IMR-90 (cell line): ENCODE measurements around the gene MEDAG. TPM values are rescaled to one million over a fixed set of nuclear protein-coding genes. Genes with fewer than 3 reads are reported as not detected.

ENCODE experiments used
- ATAC-seq: fragments of 200-7000 bp; cut with Tn5 transposase; 2 replicates; pipeline ENCODE4 v1.9.1; 2020; ENCODE audit warnings: low read depth, mild to moderate bottlenecking, moderate library complexity
- BruUV-seq: library from RNA; stranded (reverse); fragments of 400-500 nt; replicated peaks from 2 replicates; lab custom pipeline; 2021; lab: Mats Ljungman, UMichigan
- CTCF ChIA-PET: fragments of 300-600 bp; formaldehyde crosslinking; extraction: SDS; loops from one replicate; lab custom pipeline; 2021; ENCODE audit warnings: antibody characterized with exemption; lab: Yijun Ruan, JAX
- POLR2A ChIA-PET: fragments of 300-600 bp; sonication (Branson Sonifier 250); formaldehyde crosslinking; loops from one replicate; lab custom pipeline; 2022; ENCODE audit warnings: antibody characterized with exemption; ENCODE audit not compliant: unreplicated experiment; lab: Charles Lee
- DNase-seq: peaks from one replicate; pipeline ENCODE4 v3.0.0; 2013
- H2AFZ ChIP-seq: replicated peaks from 2 replicates; pipeline ENCODE3; 2013; ENCODE audit warnings: low read length, mild to moderate bottlenecking; ENCODE audit not compliant: poor library complexity
- H2AK5ac ChIP-seq: 2 replicates; pipeline ENCODE4 v1.6.1; 2013; ENCODE audit warnings: low read depth, low read length, inconsistent platforms
- H2AK9ac ChIP-seq: replicated peaks from 2 replicates; pipeline ENCODE3; 2013; ENCODE audit warnings: mild to moderate bottlenecking, low read depth, low read length, moderate library complexity; ENCODE audit not compliant: poor library complexity
- H2BK120ac ChIP-seq: 2 replicates; pipeline ENCODE4 v1.6.1; 2013; ENCODE audit warnings: low read depth, low read length, inconsistent platforms
- H2BK15ac ChIP-seq: 3 replicates; pipeline ENCODE4 v1.6.1; 2013; ENCODE audit warnings: low read depth, low read length, inconsistent platforms
- H2BK20ac ChIP-seq: 2 replicates; pipeline ENCODE4 v1.6.1; 2013; ENCODE audit warnings: low read depth, mild to moderate bottlenecking, inconsistent platforms, low read length, moderate library complexity
- H2BK5ac ChIP-seq: 2 replicates; pipeline ENCODE4 v1.6.1; 2013; ENCODE audit warnings: mild to moderate bottlenecking, low read depth, low read length, inconsistent platforms; ENCODE audit not compliant: poor library complexity, severe bottlenecking
- H3K14ac ChIP-seq: replicated peaks from 2 replicates; pipeline ENCODE4 v1.6.1; 2013; ENCODE audit warnings: low read depth, low read length, inconsistent platforms
- H3K18ac ChIP-seq: 2 replicates; pipeline ENCODE4 v1.6.1; 2013; ENCODE audit warnings: low read depth, low read length, control low read depth
- H3K23ac ChIP-seq: 2 replicates; pipeline ENCODE4 v1.6.1; 2013; ENCODE audit warnings: low read depth, low read length, inconsistent platforms
- H3K27ac ChIP-seq: 2 replicates; pipeline ENCODE4 v1.5.1; 2013; ENCODE audit warnings: mild to moderate bottlenecking, control low read depth, low read length; ENCODE audit not compliant: insufficient read depth
- H3K27me3 ChIP-seq: 2 replicates; pipeline ENCODE4 v1.6.1; 2013; ENCODE audit warnings: low read length; ENCODE audit not compliant: control insufficient read depth, insufficient read depth
- H3K36me3 ChIP-seq: 2 replicates; pipeline ENCODE4 v1.6.1; 2013; ENCODE audit warnings: low read length, mixed read lengths; ENCODE audit not compliant: control insufficient read depth, insufficient read depth
- H3K4ac ChIP-seq: 2 replicates; pipeline ENCODE4 v1.6.1; 2013; ENCODE audit warnings: low read depth, low read length, inconsistent platforms
- H3K4me1 ChIP-seq: 2 replicates; pipeline ENCODE4 v1.6.1; 2013; ENCODE audit warnings: low read length, mixed read lengths; ENCODE audit not compliant: control insufficient read depth, insufficient read depth
- H3K4me2 ChIP-seq: 2 replicates; pipeline ENCODE4 v1.6.1; 2013; ENCODE audit warnings: low read depth, mild to moderate bottlenecking, control low read depth, low read length, moderate library complexity
- H3K4me3 ChIP-seq: 2 replicates; pipeline ENCODE4 v1.5.1; 2013; ENCODE audit warnings: low read depth, mild to moderate bottlenecking, control low read depth, low read length, moderate library complexity; ENCODE audit not compliant: insufficient read depth
- H3K56ac ChIP-seq: 2 replicates; pipeline ENCODE4 v1.6.1; 2013; ENCODE audit warnings: low read length, inconsistent platforms; ENCODE audit not compliant: insufficient read depth; ENCODE audit errors: extremely low read depth
- H3K79me1 ChIP-seq, 2 experiments: 2 replicates each; pipeline ENCODE4 v1.6.1; 2013; ENCODE audit warnings: low read length in 2 of 2, inconsistent platforms in 1 of 2, low read depth in 1 of 2
- H3K9ac ChIP-seq: 2 replicates; pipeline ENCODE4 v1.6.1; 2013; ENCODE audit warnings: low read depth, low read length, control low read depth
- H3K9me1 ChIP-seq: 2 replicates; pipeline ENCODE4 v1.6.1; 2013; ENCODE audit warnings: low read length, inconsistent platforms; ENCODE audit not compliant: insufficient read depth
- H3K9me3 ChIP-seq: 2 replicates; pipeline ENCODE4 v1.6.1; 2013; ENCODE audit warnings: low read length; ENCODE audit not compliant: control insufficient read depth, insufficient read depth
- H4K20me1 ChIP-seq: 2 replicates; pipeline ENCODE4 v1.6.1; 2013; ENCODE audit warnings: low read length, inconsistent platforms; ENCODE audit not compliant: insufficient read depth
- H4K5ac ChIP-seq: 2 replicates; pipeline ENCODE4 v1.6.1; 2013; ENCODE audit warnings: mild to moderate bottlenecking, low read depth, low read length, control low read depth
- H4K8ac ChIP-seq, 2 experiments: 2 replicates each; pipeline ENCODE4 v1.6.1; 2013; ENCODE audit warnings: low read depth in 2 of 2, low read length in 2 of 2, control low read depth in 1 of 2, inconsistent platforms in 1 of 2
- H4K91ac ChIP-seq: 2 replicates; pipeline ENCODE4 v1.6.1; 2013; ENCODE audit warnings: low read depth, low read length, inconsistent platforms; ENCODE audit not compliant: insufficient read depth
- BHLHE40 ChIP-seq: fragments of 150-350 bp; IDR thresholded peaks from 2 replicates; pipeline ENCODE4 v1.6.1; 2016; ENCODE audit warnings: mild to moderate bottlenecking, low read depth, low read length
- CEBPB ChIP-seq: IDR thresholded peaks from 2 replicates; pipeline ENCODE4 v1.6.1; 2012; ENCODE audit warnings: low read depth, low read length, improper control_type of control experiment
- RAD21 ChIP-seq: IDR thresholded peaks from 2 replicates; pipeline ENCODE4 v1.6.1; 2012; ENCODE audit warnings: low read length, improper control_type of control experiment
- SMC3 ChIP-seq: fragments of 150-350 bp; IDR thresholded peaks from 2 replicates; pipeline ENCODE4 v1.6.1; 2016; ENCODE audit warnings: low read depth, mild to moderate bottlenecking, antibody characterized with exemption, low read length, moderate library complexity
- WGBS, 2 experiments: methylation state at CpG; one replicate each; pipeline versions ENCODE4 v1.1.5 to v1.1.7; 2013; ENCODE audit warnings: missing lambda C conversion rate in 2 of 2; ENCODE audit not compliant: insufficient read length in 1 of 2; ENCODE audit errors: extremely low coverage in 2 of 2; 5-methylcytosine and 5-hydroxymethylcytosine counted together
- dilution Hi-C: fragments of 300-500 bp; cut with HindIII; formaldehyde crosslinking; loops from one replicate; pipeline ENCODE4 v1.14.3; 2018; ENCODE audit warnings: low sequenced_read_pairs; ENCODE audit not compliant: unreplicated experiment
- in situ Hi-C: fragments of 300-500 bp; cut with MboI; formaldehyde crosslinking; loops from 3 replicates; pipeline ENCODE4 v1.14.3; 2019; ENCODE audit warnings: low sequenced_read_pairs, inconsistent platforms, mixed read lengths
- intact Hi-C: fragments of 100-400 bp; cut with micrococcal nuclease; formaldehyde crosslinking; loops from 2 replicates; pipeline ENCODE4 v1.10.0; 2022
- polyA plus RNA-seq, 3 experiments: library from polyadenylated mRNA; depleted of rRNA; stranded (reverse); fragments of >200 nt; gene quantifications; 2 replicates each; pipeline ENCODE4 v1.2.3, GENCODE V29; 2012; ENCODE audit warnings: low replicate concordance in 1 of 3
- total RNA-seq: library from RNA; depleted of rRNA; stranded (reverse); fragments of >200 nt; gene quantifications from 2 replicates; pipeline ENCODE4 v1.2.3, GENCODE V29; 2012
- TF ChIP-seq, protein P1 (sequence below): fragments of 150-350 bp; IDR thresholded peaks from 2 replicates; pipeline ENCODE4 v1.6.1; 2016; ENCODE audit warnings: low read depth, mild to moderate bottlenecking, low read length, moderate library complexity, borderline replicate concordance

The MEDAG gene
- total and polyA plus RNA-seq, 2 of the 4 experiments (the other 2 are of a cell fraction): 0.32 to 0.36 TPM

DNA sequence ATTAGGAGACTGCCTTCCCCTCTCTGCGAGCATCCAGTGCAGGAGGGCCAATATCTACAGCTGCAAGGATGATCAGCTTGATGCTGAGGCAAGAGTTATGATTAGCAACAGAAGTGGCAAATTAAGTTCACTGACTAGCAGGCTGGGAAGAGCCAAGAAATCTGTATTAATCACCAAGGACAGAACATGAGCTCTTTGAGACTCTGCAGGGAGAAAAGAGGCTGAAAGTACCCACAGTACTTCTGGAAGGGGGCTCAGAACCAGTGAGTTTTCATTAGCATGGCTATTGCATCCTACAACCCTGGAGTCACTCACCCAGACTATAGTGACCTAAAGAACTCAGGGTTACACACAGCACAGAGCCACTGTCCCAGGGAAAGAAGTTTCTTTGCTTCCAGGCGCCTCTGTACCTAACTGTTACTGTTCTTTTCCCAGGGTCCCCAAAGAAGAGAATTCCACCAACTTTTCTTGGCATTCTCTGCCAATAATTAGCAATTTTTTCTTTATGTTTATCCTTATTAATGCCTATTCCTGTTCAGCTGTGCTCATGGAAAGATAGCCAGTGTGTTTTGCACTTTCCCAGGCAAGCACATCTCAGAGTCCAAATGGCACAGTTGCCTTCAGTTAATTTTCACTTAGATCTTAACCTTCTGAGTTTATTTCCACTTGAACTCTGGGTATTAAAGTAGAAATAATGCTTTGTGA lies 25.8 kb upstream of the MEDAG start:
- CTCF ChIA-PET: interaction anchor here (1.0 to 1.1 kb wide), 2 partner anchors 10 to 98 kb away, joined by 3 read pairs; no protein-coding TSS in a partner anchor
- ATAC-seq: peak; percentile 14

More for the DNA sequence above, 25.8 kb upstream of the MEDAG start:
- no peaks in the 10 kb centered on the region for H4K20me1 ChIP-seq
- dilution Hi-C loops: no loop called here
- peak overlapping the region; percentile 80 for H3K4ac ChIP-seq
- no peak overlapping the region for H2AFZ ChIP-seq
- peak overlapping the region; percentile 30 to 67 for H4K8ac ChIP-seq
- POLR2A ChIA-PET: no interaction called here
- no peaks in the 10 kb centered on the region for H3K36me3 ChIP-seq
- peak overlapping the region; percentile 83 for H2BK15ac ChIP-seq
- H2BK20ac ChIP-seq: peak overlapping the region; percentile 86
- H4K91ac ChIP-seq: peak overlapping the region; percentile 55
- no peaks in the 10 kb centered on the region for H3K9me3 ChIP-seq
- peak overlapping the region; percentile 95 for H2BK5ac ChIP-seq
- peak overlapping the region; percentile 92 for H2BK120ac ChIP-seq
- H3K14ac ChIP-seq: peak overlapping the region; percentile 83
- peak overlapping the region; percentile 39 for H2AK9ac ChIP-seq
- DNase-seq: peak; percentile 66
- no peaks in the 10 kb centered on the region for H3K27me3 ChIP-seq
- peak overlapping the region; percentile 59 for H3K9ac ChIP-seq
- no CpG with 5 or more reads among the region's 2 CpGs for WGBS, 2 experiments
- H3K56ac ChIP-seq: peak overlapping the region; percentile 31; the same call in 1 of the 2 replicates
- TF ChIP-seq SMC3 (no peak), RAD21 (no peak), BHLHE40 (no peak), CEBPB (peak; percentile 18; the same call in 1 of the 2 replicates)
- TF ChIP-seq, protein P1, sequence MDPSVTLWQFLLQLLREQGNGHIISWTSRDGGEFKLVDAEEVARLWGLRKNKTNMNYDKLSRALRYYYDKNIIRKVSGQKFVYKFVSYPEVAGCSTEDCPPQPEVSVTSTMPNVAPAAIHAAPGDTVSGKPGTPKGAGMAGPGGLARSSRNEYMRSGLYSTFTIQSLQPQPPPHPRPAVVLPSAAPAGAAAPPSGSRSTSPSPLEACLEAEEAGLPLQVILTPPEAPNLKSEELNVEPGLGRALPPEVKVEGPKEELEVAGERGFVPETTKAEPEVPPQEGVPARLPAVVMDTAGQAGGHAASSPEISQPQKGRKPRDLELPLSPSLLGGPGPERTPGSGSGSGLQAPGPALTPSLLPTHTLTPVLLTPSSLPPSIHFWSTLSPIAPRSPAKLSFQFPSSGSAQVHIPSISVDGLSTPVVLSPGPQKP: no peak
- no TSS peak for BruUV-seq
- peak overlapping the region; percentile 94 for H3K27ac ChIP-seq
- H3K4me2 ChIP-seq: peak overlapping the region; percentile 33
- H2AK5ac ChIP-seq: peak overlapping the region; percentile 90
- H3K4me3 ChIP-seq: no peak overlapping the region
- peaks cover 27% of the 10 kb centered on the region for H3K4me1 ChIP-seq
- peaks cover 18% of the 10 kb centered on the region for H3K9me1 ChIP-seq
- H3K23ac ChIP-seq: peak overlapping the region; percentile 66; the same call in 1 of the 2 replicates
- peak overlapping the region; percentile 61 for H4K5ac ChIP-seq
- in situ Hi-C loops: no loop called here
- peaks cover 0 to 5% of the 10 kb centered on the region in 2 experiments; a peak in 1 of 4 replicates for H3K79me1 ChIP-seq
- H3K18ac ChIP-seq: peak overlapping the region; percentile 84
- intact Hi-C loops: loop anchor here (10.0 kb wide), 1 partner anchor 254 kb away; no protein-coding TSS in a partner anchor
